Suprapubic skin (tissue), 3 donors: ENCODE measurements around the gene PI4K2A.

Experiments
- CTCF ChIP-seq, 2 donors: fragments of 200-600 bp in 1 of 2; fragments of 450-650 bp in 1 of 2; sonication (generic) in 1 of 2; IDR thresholded peaks; one replicate each; pipeline ENCODE4 v1.5.1; 2016 to 2019; ENCODE audit warnings: antibody characterized with exemption in 2 of 2, mild to moderate bottlenecking in 1 of 2, moderate library complexity in 1 of 2
- POLR2AphosphoS5 ChIP-seq, 3 donors: sonication (generic); formaldehyde crosslinking; IDR thresholded peaks; one replicate each; pipeline ENCODE4 v1.6.1; 2017; ENCODE audit warnings: antibody characterized with exemption in 3 of 3

- TF ChIP-seq POLR2AphosphoS5 (IDR thresholded peaks at IDR 0.05) (no peak), CTCF (IDR thresholded peaks at IDR 0.05) (no peak)
Measured at GRCh38 chr10:97664282-97664850, 23.9 kb downstream of the PI4K2A start.
